HEK293 (cell line): ENCODE data around the gene PMP22.

ENCODE experiments used
- CTCF ChIA-PET: fragments of 350-600 bp; formaldehyde crosslinking; extraction: SDS; loops from one replicate; lab custom pipeline; 2021; ENCODE audit warnings: antibody characterized with exemption; lab: Yijun Ruan, JAX
- POLR2A ChIA-PET: fragments of 300-600 bp; formaldehyde crosslinking; extraction: SDS; loops from one replicate; lab custom pipeline; 2020; ENCODE audit warnings: antibody characterized with exemption, inconsistent platforms; lab: Yijun Ruan, JAX
- H3K27ac ChIP-seq: fragments of 200-500 bp; sonication (Bioruptor generic); 2 replicates; pipeline ENCODE4 v1.5.1; 2014; ENCODE audit warnings: low read depth, low read length, control low read depth, inconsistent platforms; ENCODE audit errors: extremely low read depth
- H3K36me3 ChIP-seq, 2 experiments: fragments of 200-500 bp in 1 of 2; sonication (Bioruptor generic) in 1 of 2; 1 replicate in 1 of 2; 2 replicates in 1 of 2; pipeline ENCODE4 v1.5.1; 2014 to 2017; ENCODE audit warnings: inconsistent platforms in 2 of 2, low read length in 2 of 2; ENCODE audit not compliant: control insufficient read depth in 2 of 2, insufficient read depth in 1 of 2
- H3K4me1 ChIP-seq: fragments of 200-500 bp; sonication (Bioruptor generic); 2 replicates; pipeline ENCODE4 v1.5.1; 2014; ENCODE audit warnings: mild to moderate bottlenecking, low read length, inconsistent platforms; ENCODE audit not compliant: control insufficient read depth, insufficient read depth
- H3K4me3 ChIP-seq: 2 replicates; pipeline ENCODE4 v1.5.1; 2011; ENCODE audit warnings: low read depth, mild to moderate bottlenecking, control low read depth, low read length, moderate library complexity
- H3K9me3 ChIP-seq: fragments of 200-500 bp; sonication (Bioruptor generic); 2 replicates; pipeline ENCODE4 v1.5.1; 2014; ENCODE audit warnings: low read depth, low read length, inconsistent platforms; ENCODE audit not compliant: control insufficient read depth, insufficient read depth
- GFI1B ChIP-seq: fragments of 450-650 bp; formaldehyde crosslinking; IDR thresholded peaks from 2 replicates; pipeline ENCODE4 v1.5.1; 2016; ENCODE audit warnings: missing biosample characterization, missing genetic modification characterization
- HOXA7 ChIP-seq: sonication (generic); formaldehyde crosslinking; IDR thresholded peaks from 2 replicates; pipeline ENCODE4 v1.8.1; 2022; ENCODE audit warnings: missing genetic modification reagents, borderline replicate concordance
- KLF9 ChIP-seq: fragments of 450-650 bp; formaldehyde crosslinking; IDR thresholded peaks from 2 replicates; pipeline ENCODE4 v1.5.1; 2016; ENCODE audit warnings: missing biosample characterization, missing genetic modification characterization, low read depth
- OVOL3 ChIP-seq: fragments of 450-650 bp; formaldehyde crosslinking; IDR thresholded peaks from 2 replicates; pipeline ENCODE4 v1.5.1; 2016; ENCODE audit warnings: missing biosample characterization, missing genetic modification characterization
- SCRT2 ChIP-seq: fragments of 450-650 bp; formaldehyde crosslinking; IDR thresholded peaks from 2 replicates; pipeline ENCODE4 v1.5.1; 2016; ENCODE audit warnings: missing biosample characterization, missing genetic modification characterization
- SP2 ChIP-seq: fragments of 450-650 bp; formaldehyde crosslinking; IDR thresholded peaks from 2 replicates; pipeline ENCODE4 v1.5.1; 2016; ENCODE audit warnings: missing biosample characterization, missing genetic modification characterization
- SP7 ChIP-seq: fragments of 450-650 bp; formaldehyde crosslinking; IDR thresholded peaks from 2 replicates; pipeline ENCODE4 v1.5.1; 2016; ENCODE audit warnings: missing biosample characterization, missing genetic modification characterization
- YY1 ChIP-seq: fragments of 450-650 bp; formaldehyde crosslinking; IDR thresholded peaks from 2 replicates; pipeline ENCODE4 v1.5.1; 2018; ENCODE audit warnings: missing biosample characterization, missing genetic modification characterization
- ZBTB8A ChIP-seq: fragments of 450-650 bp; formaldehyde crosslinking; IDR thresholded peaks from 2 replicates; pipeline ENCODE4 v1.5.1; 2016; ENCODE audit warnings: missing biosample characterization, missing genetic modification characterization
- ZFP37 ChIP-seq: fragments of 450-650 bp; formaldehyde crosslinking; IDR thresholded peaks from 2 replicates; pipeline ENCODE4 v1.5.1; 2016; ENCODE audit warnings: missing biosample characterization, missing genetic modification characterization
- ZNF175 ChIP-seq: fragments of 450-650 bp; formaldehyde crosslinking; IDR thresholded peaks from 2 replicates; pipeline ENCODE4 v1.5.1; 2016; ENCODE audit warnings: missing biosample characterization, missing genetic modification characterization
- ZNF184 ChIP-seq: fragments of 450-650 bp; IDR thresholded peaks from 2 replicates; pipeline ENCODE4 v1.5.1; 2018; ENCODE audit warnings: missing biosample characterization, mild to moderate bottlenecking, missing genetic modification characterization
- ZNF211 ChIP-seq: fragments of 450-650 bp; formaldehyde crosslinking; IDR thresholded peaks from 2 replicates; pipeline ENCODE4 v1.5.1; 2016; ENCODE audit warnings: low read depth, missing biosample characterization, missing genetic modification characterization
- ZNF239 ChIP-seq: fragments of 450-650 bp; formaldehyde crosslinking; IDR thresholded peaks from 2 replicates; pipeline ENCODE4 v1.5.1; 2016; ENCODE audit warnings: missing biosample characterization, missing genetic modification characterization
- ZNF324 ChIP-seq: fragments of 450-650 bp; formaldehyde crosslinking; IDR thresholded peaks from 2 replicates; pipeline ENCODE4 v1.5.1; 2016; ENCODE audit warnings: missing biosample characterization, missing genetic modification characterization
- ZNF426 ChIP-seq: fragments of 450-650 bp; formaldehyde crosslinking; IDR thresholded peaks from 2 replicates; pipeline ENCODE4 v1.5.1; 2017; ENCODE audit warnings: missing biosample characterization, missing genetic modification characterization, mild to moderate bottlenecking, inconsistent platforms, moderate library complexity
- ZNF561 ChIP-seq: fragments of 450-650 bp; IDR thresholded peaks from 2 replicates; pipeline ENCODE4 v1.5.1; 2018; ENCODE audit warnings: missing biosample characterization, missing genetic modification characterization, borderline replicate concordance
- ZNF585B ChIP-seq: fragments of 450-650 bp; formaldehyde crosslinking; IDR thresholded peaks from 2 replicates; pipeline ENCODE4 v1.5.1; 2016; ENCODE audit warnings: missing biosample characterization, missing genetic modification characterization
- ZNF600 ChIP-seq: fragments of 450-650 bp; formaldehyde crosslinking; IDR thresholded peaks from 2 replicates; pipeline ENCODE4 v1.5.1; 2016; ENCODE audit warnings: missing biosample characterization, missing genetic modification characterization
- ZNF610 ChIP-seq: fragments of 450-650 bp; formaldehyde crosslinking; IDR thresholded peaks from 2 replicates; pipeline ENCODE4 v1.5.1; 2016; ENCODE audit warnings: missing biosample characterization, missing genetic modification characterization, borderline replicate concordance
- ZNF624 ChIP-seq: fragments of 450-650 bp; formaldehyde crosslinking; IDR thresholded peaks from 2 replicates; pipeline ENCODE4 v1.5.1; 2017; ENCODE audit warnings: missing biosample characterization, missing genetic modification characterization
- ZNF664 ChIP-seq: fragments of 450-650 bp; formaldehyde crosslinking; IDR thresholded peaks from 2 replicates; pipeline ENCODE4 v1.5.1; 2016; ENCODE audit warnings: missing biosample characterization, missing genetic modification characterization
- ZNF677 ChIP-seq: fragments of 450-650 bp; IDR thresholded peaks from 2 replicates; pipeline ENCODE4 v1.5.0; 2018; ENCODE audit warnings: missing biosample characterization, mild to moderate bottlenecking, missing genetic modification characterization, moderate library complexity
- ZNF707 ChIP-seq: fragments of 450-650 bp; formaldehyde crosslinking; IDR thresholded peaks from 2 replicates; pipeline ENCODE4 v1.5.1; 2016; ENCODE audit warnings: missing biosample characterization, missing genetic modification characterization
- ZNF776 ChIP-seq: fragments of 450-650 bp; formaldehyde crosslinking; IDR thresholded peaks from 2 replicates; pipeline ENCODE4 v1.5.0; 2017; ENCODE audit warnings: missing biosample characterization, missing genetic modification characterization, borderline replicate concordance
- ZNF785 ChIP-seq: fragments of 450-650 bp; formaldehyde crosslinking; IDR thresholded peaks from 2 replicates; pipeline ENCODE4 v1.5.1; 2016; ENCODE audit warnings: missing biosample characterization, missing genetic modification characterization
- TF ChIP-seq, protein P1 (sequence below): fragments of 450-650 bp; formaldehyde crosslinking; IDR thresholded peaks from 2 replicates; pipeline ENCODE4 v1.5.1; 2016; ENCODE audit warnings: missing biosample characterization, missing genetic modification characterization, low read depth
- TF ChIP-seq, protein P2 (sequence below): fragments of 450-650 bp; formaldehyde crosslinking; IDR thresholded peaks from 2 replicates; pipeline ENCODE4 v1.5.1; 2017; ENCODE audit warnings: missing biosample characterization, missing genetic modification characterization
- TF ChIP-seq, protein P3 (sequence below): IDR thresholded peaks from 2 replicates; pipeline ENCODE4 v1.6.1; 2011; ENCODE audit warnings: mild to moderate bottlenecking, low read depth, low read length, borderline replicate concordance

The PMP22 gene

DNA sequence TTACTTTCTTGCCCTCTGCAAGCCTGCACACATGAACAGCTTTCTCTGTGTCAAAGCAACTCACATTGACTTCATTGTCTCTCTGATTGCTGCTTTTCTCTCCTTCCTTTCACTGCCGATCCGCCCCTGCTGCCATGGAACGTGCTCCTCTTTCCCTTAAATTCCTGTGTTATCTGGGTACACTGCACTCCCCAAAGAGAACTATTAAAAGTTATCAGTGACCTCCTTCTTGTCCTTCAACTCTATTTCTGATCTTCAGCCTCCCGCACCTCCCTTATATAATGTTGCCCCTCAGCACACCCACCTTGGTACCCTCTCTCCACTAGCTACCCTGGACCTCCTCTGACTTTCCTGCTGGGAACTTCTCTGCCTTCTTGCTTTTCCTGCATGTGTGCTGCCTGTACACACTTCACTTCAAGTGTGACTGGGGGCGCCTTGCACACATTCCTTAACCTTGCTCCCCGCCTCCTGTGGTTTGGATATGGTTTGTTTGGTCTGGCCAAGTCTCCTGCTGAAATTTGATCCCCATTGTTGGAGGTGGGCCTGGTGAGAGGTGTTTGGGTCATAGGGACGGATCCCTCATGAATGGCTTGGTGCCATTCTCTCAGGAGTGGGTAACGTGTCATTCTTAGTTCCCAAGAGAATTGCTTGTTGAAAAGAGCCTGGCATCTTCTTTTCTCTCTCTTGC, 26.7 kb upstream of the PMP22 start (continued):
- TF ChIP-seq ZNF707 (tag by site-specific recombination): no peak
- no peak for TF ChIP-seq ZNF785 (tag by site-specific recombination)
- no peak for TF ChIP-seq ZNF585B (tag by site-specific recombination)
- TF ChIP-seq KLF9 (tag by site-specific recombination): no peak
- TF ChIP-seq ZNF610 (tag by site-specific recombination): no peak
- no peak for TF ChIP-seq ZNF561
- TF ChIP-seq GFI1B (tag by site-specific recombination): no peak
- TF ChIP-seq YY1 (tag by site-specific recombination): no peak
- TF ChIP-seq ZNF664 (tag by site-specific recombination): no peak
- TF ChIP-seq, protein P1, sequence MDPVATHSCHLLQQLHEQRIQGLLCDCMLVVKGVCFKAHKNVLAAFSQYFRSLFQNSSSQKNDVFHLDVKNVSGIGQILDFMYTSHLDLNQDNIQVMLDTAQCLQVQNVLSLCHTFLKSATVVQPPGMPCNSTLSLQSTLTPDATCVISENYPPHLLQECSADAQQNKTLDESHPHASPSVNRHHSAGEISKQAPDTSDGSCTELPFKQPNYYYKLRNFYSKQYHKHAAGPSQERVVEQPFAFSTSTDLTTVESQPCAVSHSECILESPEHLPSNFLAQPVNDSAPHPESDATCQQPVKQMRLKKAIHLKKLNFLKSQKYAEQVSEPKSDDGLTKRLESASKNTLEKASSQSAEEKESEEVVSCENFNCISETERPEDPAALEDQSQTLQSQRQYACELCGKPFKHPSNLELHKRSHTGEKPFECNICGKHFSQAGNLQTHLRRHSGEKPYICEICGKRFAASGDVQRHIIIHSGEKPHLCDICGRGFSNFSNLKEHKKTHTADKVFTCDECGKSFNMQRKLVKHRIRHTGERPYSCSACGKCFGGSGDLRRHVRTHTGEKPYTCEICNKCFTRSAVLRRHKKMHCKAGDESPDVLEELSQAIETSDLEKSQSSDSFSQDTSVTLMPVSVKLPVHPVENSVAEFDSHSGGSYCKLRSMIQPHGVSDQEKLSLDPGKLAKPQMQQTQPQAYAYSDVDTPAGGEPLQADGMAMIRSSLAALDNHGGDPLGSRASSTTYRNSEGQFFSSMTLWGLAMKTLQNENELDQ (tag by site-specific recombination): no peak
- no peak for TF ChIP-seq HOXA7 (CRISPR knock-in tag)

DNA sequence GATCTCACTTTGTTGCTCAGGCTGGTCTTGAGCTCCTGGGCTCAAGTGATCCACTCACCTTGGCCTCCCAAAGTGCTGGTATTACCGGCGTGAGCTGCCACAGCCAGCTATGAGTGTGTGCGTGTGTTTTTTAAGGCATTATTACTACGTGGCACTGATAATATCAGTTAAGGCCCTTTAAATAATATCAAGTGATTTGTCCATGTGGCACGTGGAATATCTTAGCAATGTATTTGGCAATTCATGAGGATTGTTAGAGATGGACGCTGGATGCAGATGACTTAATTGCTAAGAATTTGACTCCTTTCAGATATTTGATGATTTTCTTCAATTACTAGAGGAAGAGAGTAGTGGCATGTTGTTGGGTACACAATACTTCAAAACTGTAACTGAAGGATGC, 25.5 kb upstream of the PMP22 start:
- H3K27ac ChIP-seq: no peak overlapping the region
- POLR2A ChIA-PET: no interaction called here
- CTCF ChIA-PET: no interaction called here
- H3K36me3 ChIP-seq: no peaks in the 10 kb centered on the region
- no peaks in the 10 kb centered on the region for H3K4me1 ChIP-seq
- H3K4me3 ChIP-seq: no peak overlapping the region
- no peaks in the 10 kb centered on the region for H3K9me3 ChIP-seq
- TF ChIP-seq ZNF426 (tag by site-specific recombination) (no peak), SP7 (no peak), ZNF184 (tag by site-specific recombination) (no peak), ZNF664 (tag by site-specific recombination) (no peak), ZNF600 (no peak), ZFP37 (tag by site-specific recombination) (no peak), ZBTB8A (tag by site-specific recombination) (no peak), ZNF239 (tag by site-specific recombination) (no peak), ZNF624 (no peak), ZNF175 (no peak)
- TF ChIP-seq, protein P2, sequence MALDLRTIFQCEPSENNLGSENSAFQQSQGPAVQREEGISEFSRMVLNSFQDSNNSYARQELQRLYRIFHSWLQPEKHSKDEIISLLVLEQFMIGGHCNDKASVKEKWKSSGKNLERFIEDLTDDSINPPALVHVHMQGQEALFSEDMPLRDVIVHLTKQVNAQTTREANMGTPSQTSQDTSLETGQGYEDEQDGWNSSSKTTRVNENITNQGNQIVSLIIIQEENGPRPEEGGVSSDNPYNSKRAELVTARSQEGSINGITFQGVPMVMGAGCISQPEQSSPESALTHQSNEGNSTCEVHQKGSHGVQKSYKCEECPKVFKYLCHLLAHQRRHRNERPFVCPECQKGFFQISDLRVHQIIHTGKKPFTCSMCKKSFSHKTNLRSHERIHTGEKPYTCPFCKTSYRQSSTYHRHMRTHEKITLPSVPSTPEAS (tag by site-specific recombination): no peak

DNA sequence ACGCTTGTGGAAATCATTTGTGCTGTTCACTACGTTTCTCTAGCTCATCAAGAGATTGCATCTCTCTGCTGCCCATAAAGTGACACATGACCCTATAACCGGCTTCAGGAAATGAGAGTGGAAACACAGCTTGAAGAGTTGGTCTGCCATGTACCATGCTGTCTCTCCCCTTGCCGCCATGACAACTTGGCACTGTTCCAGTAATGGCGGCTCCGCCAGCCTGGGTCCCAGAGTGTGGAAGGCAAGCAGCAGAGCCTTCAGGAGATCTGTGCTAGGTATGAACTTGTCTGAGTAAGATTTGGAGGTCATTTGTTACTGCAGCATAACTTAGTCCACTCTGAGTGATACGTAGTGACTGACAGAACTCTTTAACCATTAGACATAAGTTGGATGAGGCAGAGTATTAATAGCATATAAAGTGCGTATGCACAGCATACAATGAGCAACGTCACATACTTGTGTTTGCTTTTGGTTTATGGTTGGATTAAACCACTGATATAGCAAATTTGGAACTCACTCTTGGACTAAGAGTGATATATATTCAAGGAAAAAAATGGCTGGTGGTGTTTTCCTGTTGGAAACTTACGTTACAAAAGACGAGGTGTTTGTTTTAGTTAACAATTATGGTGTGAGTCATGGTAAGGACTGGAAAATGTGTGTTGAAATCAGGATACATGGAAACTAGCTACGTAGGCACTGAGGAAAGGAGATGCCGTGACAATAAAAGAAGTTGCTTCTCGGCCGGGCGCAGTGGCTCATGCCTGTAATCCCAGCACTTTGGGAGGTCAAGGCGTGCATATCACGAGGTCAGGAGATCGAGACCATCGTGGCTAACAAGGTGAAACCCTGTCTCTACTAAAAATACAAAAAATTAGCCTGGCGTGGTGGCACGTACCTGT, 24.4 kb upstream of the PMP22 start:
- H3K4me1 ChIP-seq: no peaks in the 10 kb centered on the region
- CTCF ChIA-PET: no interaction called here
- no peak overlapping the region for H3K27ac ChIP-seq
- H3K4me3 ChIP-seq: no peak overlapping the region
- POLR2A ChIA-PET: no interaction called here
- no peaks in the 10 kb centered on the region for H3K36me3 ChIP-seq
- no peaks in the 10 kb centered on the region for H3K9me3 ChIP-seq
- TF ChIP-seq SP2 (tag by site-specific recombination) (no peak), ZNF324 (tag by site-specific recombination) (no peak), ZNF776 (tag by site-specific recombination) (no peak), ZNF677 (tag by site-specific recombination) (no peak), SCRT2 (tag by site-specific recombination) (no peak), ZNF211 (no peak), OVOL3 (no peak)
- TF ChIP-seq, protein P2 (tag by site-specific recombination): no peak
- TF ChIP-seq, protein P3, sequence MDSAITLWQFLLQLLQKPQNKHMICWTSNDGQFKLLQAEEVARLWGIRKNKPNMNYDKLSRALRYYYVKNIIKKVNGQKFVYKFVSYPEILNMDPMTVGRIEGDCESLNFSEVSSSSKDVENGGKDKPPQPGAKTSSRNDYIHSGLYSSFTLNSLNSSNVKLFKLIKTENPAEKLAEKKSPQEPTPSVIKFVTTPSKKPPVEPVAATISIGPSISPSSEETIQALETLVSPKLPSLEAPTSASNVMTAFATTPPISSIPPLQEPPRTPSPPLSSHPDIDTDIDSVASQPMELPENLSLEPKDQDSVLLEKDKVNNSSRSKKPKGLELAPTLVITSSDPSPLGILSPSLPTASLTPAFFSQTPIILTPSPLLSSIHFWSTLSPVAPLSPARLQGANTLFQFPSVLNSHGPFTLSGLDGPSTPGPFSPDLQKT: no peak
